HG02943 (cell line): ENCODE results near the gene KCTD10.
"Not testable (repeated sequence)": the region's sequence is repeated elsewhere in the genome, so short reads cannot be mapped to it uniquely, and the experiment has no call there.

Source experiments
- ATAC-seq: cut with Tn5 transposase; IDR thresholded peaks from one replicate; pipeline ENCODE4 v1.9.1; 2021; ENCODE audit warnings: mild to moderate bottlenecking, low read depth, moderate library complexity; ENCODE audit not compliant: unreplicated experiment

Gene KCTD10

GRCh38 chr12:109423392-109423791 lies 53.7 kb downstream of the KCTD10 start:
- ATAC-seq, result no peak

- no peak for ATAC-seq
Observed at GRCh38 chr12:109422251-109422650, 54.8 kb downstream of the KCTD10 start.

GRCh38 chr12:109421355-109422087 lies 55.6 kb downstream of the KCTD10 start:
- ATAC-seq, result no peak

GRCh38 chr12:109418848-109419480 lies 58.1 kb downstream of the KCTD10 start:
- no peak for ATAC-seq

GRCh38 chr12:109406147-109406546 lies 71.0 kb downstream of the KCTD10 start:
- not testable (repeated sequence) for ATAC-seq

GRCh38 chr12:109404841-109405240 lies 72.3 kb downstream of the KCTD10 start:
- not testable (repeated sequence) for ATAC-seq
